Astrocyte (in vitro differentiated cells and primary cell): ENCODE results near the gene PTGIR. TPM values are rescaled to one million over a fixed set of nuclear protein-coding genes. Genes with fewer than 3 reads are reported as not detected.

Experiments used
- DNase-seq: peaks from one replicate; pipeline ENCODE4 v3.0.0-alpha.2; 2010; ENCODE audit warnings: low read depth
- FAIRE-seq: peaks from 2 replicates; lab custom pipeline; 2011; peaks lifted over from hg19 to GRCh38; lab: Jason Lieb, UNC
- H2AFZ ChIP-seq: 2 replicates; pipeline ENCODE4 v1.6.0; 2012; ENCODE audit warnings: low read depth, low read length, inconsistent platforms
- H3K27ac ChIP-seq: 2 replicates; pipeline ENCODE4 v1.5.1; 2011; ENCODE audit warnings: low read depth, low read length, inconsistent platforms
- H3K27me3 ChIP-seq: 2 replicates; pipeline ENCODE4 v1.6.0; 2011; ENCODE audit warnings: low read length, inconsistent platforms; ENCODE audit not compliant: insufficient read depth
- H3K36me3 ChIP-seq: 2 replicates; pipeline ENCODE4 v1.5.1; 2011; ENCODE audit warnings: low read length, inconsistent platforms; ENCODE audit not compliant: insufficient read depth
- H3K4me1 ChIP-seq: 2 replicates; pipeline ENCODE4 v1.5.1; 2011; ENCODE audit warnings: low read length, inconsistent platforms; ENCODE audit not compliant: insufficient read depth
- H3K4me2 ChIP-seq: 2 replicates; pipeline ENCODE4 v1.6.0; 2012; ENCODE audit warnings: low read length, inconsistent platforms
- H3K4me3 ChIP-seq: 2 replicates; pipeline ENCODE4 v1.5.1; 2011; ENCODE audit warnings: low read depth, mild to moderate bottlenecking, low read length, inconsistent platforms; ENCODE audit not compliant: insufficient read depth
- H3K79me2 ChIP-seq: 2 replicates; pipeline ENCODE4 v1.6.0; 2012; ENCODE audit warnings: mild to moderate bottlenecking, low read length, inconsistent platforms; ENCODE audit not compliant: insufficient read depth
- H3K9ac ChIP-seq: 2 replicates; pipeline ENCODE4 v1.6.0; 2012; ENCODE audit warnings: mild to moderate bottlenecking, low read length, inconsistent platforms
- H3K9me3 ChIP-seq: 2 replicates; pipeline ENCODE4 v1.5.1; 2012; ENCODE audit warnings: low read depth, mild to moderate bottlenecking, low read length, inconsistent platforms; ENCODE audit not compliant: insufficient read depth
- H4K20me1 ChIP-seq: 2 replicates; pipeline ENCODE4 v1.6.0; 2012; ENCODE audit warnings: low read length, inconsistent platforms; ENCODE audit not compliant: insufficient read depth
- H3K27ac Mint-ChIP-seq: one replicate; pipeline ENCODE4 v1.8.0; 2021; ENCODE audit warnings: mild to moderate bottlenecking, mixed read lengths; ENCODE audit not compliant: unreplicated experiment
- H3K27me3 Mint-ChIP-seq: one replicate; pipeline ENCODE4 v1.8.0; 2021; ENCODE audit warnings: low read depth, mixed read lengths; ENCODE audit not compliant: unreplicated experiment
- H3K36me3 Mint-ChIP-seq: one replicate; pipeline ENCODE4 v1.8.0; 2021; ENCODE audit warnings: low read depth, mixed read lengths; ENCODE audit not compliant: unreplicated experiment
- H3K4me1 Mint-ChIP-seq: one replicate; pipeline ENCODE4 v1.8.0; 2021; ENCODE audit warnings: low read depth, mixed read lengths; ENCODE audit not compliant: unreplicated experiment
- H3K4me3 Mint-ChIP-seq: one replicate; pipeline ENCODE4 v1.8.0; 2021; ENCODE audit warnings: mild to moderate bottlenecking, moderate library complexity, mixed read lengths; ENCODE audit not compliant: unreplicated experiment
- H3K9me3 Mint-ChIP-seq: one replicate; pipeline ENCODE4 v1.8.0; 2021; ENCODE audit warnings: mild to moderate bottlenecking, mixed read lengths; ENCODE audit not compliant: unreplicated experiment
- CTCF ChIP-seq: IDR thresholded peaks from 2 replicates; pipeline ENCODE4 v1.5.1; 2011; ENCODE audit warnings: low read depth, mild to moderate bottlenecking, inconsistent platforms, low read length, moderate library complexity; ENCODE audit not compliant: insufficient read depth
- EZH2 ChIP-seq: IDR thresholded peaks from 2 replicates; pipeline ENCODE4 v1.6.1; 2012; ENCODE audit warnings: mild to moderate bottlenecking, low read length, inconsistent platforms; ENCODE audit not compliant: insufficient read depth
- total RNA-seq: library from RNA; stranded (reverse); gene quantifications from 2 replicates; pipeline ENCODE4 v1.2.1, GENCODE V29; 2021

PTGIR gene
- total RNA-seq, 1 donor from 2014 or later = 0.52 TPM

DNA sequence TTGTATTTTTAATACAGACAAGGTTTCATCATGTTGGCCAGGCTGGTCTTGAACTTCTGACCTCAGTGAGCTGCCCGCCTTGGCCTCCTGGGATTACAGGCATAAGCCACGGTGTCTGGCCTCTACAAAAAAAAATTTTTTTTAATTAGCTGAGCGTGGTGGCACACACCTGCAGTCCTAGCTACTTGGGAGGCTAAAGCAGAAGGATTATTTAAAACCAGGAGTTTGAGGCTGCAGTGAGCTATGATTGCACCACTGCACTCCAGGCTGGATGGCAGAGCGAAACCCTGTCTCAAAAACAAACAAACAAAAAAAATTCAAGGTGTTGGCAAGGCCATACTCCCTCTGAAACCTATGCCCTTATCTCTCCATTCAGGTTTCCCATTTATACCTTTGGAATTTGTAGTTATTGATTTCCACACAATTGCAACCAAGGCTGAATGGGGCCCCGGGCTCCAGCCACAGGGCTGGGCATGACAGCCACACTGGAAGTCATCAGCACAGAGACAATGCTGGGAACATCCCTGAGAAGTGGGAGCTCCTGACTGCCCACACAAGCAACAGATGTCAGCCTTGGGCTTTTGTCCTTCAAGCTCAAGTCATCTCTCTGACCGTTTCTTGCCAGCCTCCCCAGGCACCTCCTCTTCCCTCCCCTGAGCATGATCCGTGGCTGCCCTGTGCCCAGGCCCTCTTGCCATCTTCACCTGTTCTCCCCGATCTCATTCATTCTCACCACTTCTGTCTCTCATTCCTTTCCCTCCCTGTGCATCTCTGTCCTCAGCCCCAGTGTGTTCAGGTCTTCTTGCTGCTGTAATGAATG, 51.0 kb downstream of the PTGIR start:
- Mint-ChIP-seq H3K27ac (no peak overlapping the region), H3K9me3 (peaks cover 11% of the 10 kb centered on the region), H3K4me1 (peaks cover 5% of the 10 kb centered on the region), H3K27me3 (peaks cover 8% of the 10 kb centered on the region), H3K4me3 (no peak overlapping the region), H3K36me3 (peaks cover 2% of the 10 kb centered on the region)
- H2AFZ ChIP-seq = no peak overlapping the region
- H3K36me3 ChIP-seq = no peaks in the 10 kb centered on the region
- H3K9me3 ChIP-seq = no peaks in the 10 kb centered on the region
- no peak overlapping the region for H3K9ac ChIP-seq
- no peak for TF ChIP-seq EZH2
- no peak for TF ChIP-seq CTCF
- no peaks in the 10 kb centered on the region for H3K4me1 ChIP-seq
- H3K27ac ChIP-seq = no peak overlapping the region
- H3K27me3 ChIP-seq = no peaks in the 10 kb centered on the region
- no peaks in the 10 kb centered on the region for H4K20me1 ChIP-seq
- no peak overlapping the region for H3K4me3 ChIP-seq
- DNase-seq (no peak), FAIRE-seq (no peak)
- no peaks in the 10 kb centered on the region for H3K79me2 ChIP-seq
- H3K4me2 ChIP-seq = no peak overlapping the region

DNA sequence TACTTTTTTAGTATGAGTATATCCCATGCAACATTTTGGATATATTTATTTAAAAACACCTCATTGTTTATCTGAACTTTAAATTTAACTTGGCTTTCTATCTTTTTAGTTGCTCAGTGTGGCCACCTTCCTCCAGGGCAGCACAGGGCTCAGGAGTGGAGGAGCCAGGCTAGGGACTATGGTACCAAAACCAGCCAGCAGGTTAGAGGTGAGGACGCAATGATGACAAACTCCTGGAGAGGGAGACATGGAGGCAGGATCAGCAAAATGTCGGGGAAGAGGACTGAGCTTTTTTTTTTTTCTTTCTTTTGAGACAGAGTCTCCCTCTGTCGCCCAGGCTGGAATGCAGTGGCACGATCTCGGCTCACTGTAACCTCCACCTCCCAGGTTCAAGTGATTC, 53.4 kb downstream of the PTGIR start:
- no peaks in the 10 kb centered on the region for H3K79me2 ChIP-seq
- Mint-ChIP-seq H3K27me3 (peaks cover 10% of the 10 kb centered on the region), H3K4me3 (no peak overlapping the region), H3K4me1 (peaks cover 5% of the 10 kb centered on the region), H3K36me3 (peaks cover 2% of the 10 kb centered on the region), H3K9me3 (peaks cover 13% of the 10 kb centered on the region), H3K27ac (no peak overlapping the region)
- H4K20me1 ChIP-seq = no peaks in the 10 kb centered on the region
- H3K4me2 ChIP-seq = no peak overlapping the region
- TF ChIP-seq CTCF (no peak), EZH2 (no peak)
- no peak for DNase-seq
- H2AFZ ChIP-seq = no peak overlapping the region
- H3K36me3 ChIP-seq = no peaks in the 10 kb centered on the region
- H3K4me3 ChIP-seq = no peak overlapping the region
- H3K4me1 ChIP-seq = no peaks in the 10 kb centered on the region
- no peak overlapping the region for H3K27ac ChIP-seq
- H3K9ac ChIP-seq = no peak overlapping the region
- H3K27me3 ChIP-seq = no peaks in the 10 kb centered on the region
- no peak for FAIRE-seq
- no peaks in the 10 kb centered on the region for H3K9me3 ChIP-seq

Other genes starting within 250 kb of the PTGIR start
- 35.5 and 45.5 TPM in 2 replicates for gene CCDC8, start 211.5 kb downstream of the PTGIR start, total RNA-seq
- 0.55 and 0.98 TPM in 2 replicates for gene PNMA8C, start 196.2 kb downstream of the PTGIR start, total RNA-seq
- 12.1 and 12.7 TPM in 2 replicates for gene PNMA8A, start 153.5 kb downstream of the PTGIR start, total RNA-seq
- 1.7 and 1.9 TPM in 2 replicates for gene PNMA8B, start 129.2 kb downstream of the PTGIR start, total RNA-seq
- gene CALM3, start 23.8 kb downstream of the PTGIR start, total RNA-seq = 334 and 343 TPM in 2 replicates
- not detected in 2 replicates for gene GNG8, start 11.1 kb upstream of the PTGIR start, total RNA-seq
- gene DACT3, start 36.1 kb upstream of the PTGIR start, total RNA-seq = 19.8 and 27.7 TPM in 2 replicates
- 45.8 and 54.6 TPM in 2 replicates for gene PRKD2, start 92.0 kb upstream of the PTGIR start, total RNA-seq
- 25.1 and 28.1 TPM in 2 replicates for gene FKRP, start 121.0 kb upstream of the PTGIR start, total RNA-seq
- 75.0 and 80.8 TPM in 2 replicates for gene STRN4, start 121.4 kb upstream of the PTGIR start, total RNA-seq
- 233 and 270 TPM in 2 replicates for gene SLC1A5, start 163.5 kb upstream of the PTGIR start, total RNA-seq
- 262 and 278 TPM in 2 replicates for gene AP2S1, start 225.8 kb upstream of the PTGIR start, total RNA-seq
- 55.2 and 57.9 TPM in 2 replicates for gene ARHGAP35, start 235.9 kb upstream of the PTGIR start, total RNA-seq